ENCODE results near the gene DSCAM. TPM values are rescaled to one million over a fixed set of nuclear protein-coding genes. Genes with fewer than 3 reads are reported as not detected.

Gene DSCAM
- total and polyA plus RNA-seq, 10 of the 15 experiments (the other 5 are each of a cell fraction or from before 2014, with no cell fraction given): not detected

GRCh38 chr21:40185208-40185607 lies 661.8 kb downstream of the DSCAM start:
- Histone ChIP-seq H3K4me3 (no peak overlapping the region), H2AFZ (ENCODE audit: control insufficient read depth, low read depth, low read length) (no peak overlapping the region), H3K36me3 (ENCODE audit: control insufficient read depth in 2 of 2, insufficient read depth in 2 of 2, low read length in 1 of 2) (no peaks in the 10 kb centered on the region), H3K9me3 (replicated peaks; ENCODE audit: control insufficient read depth, insufficient read depth, low read length) (no peaks in the 10 kb centered on the region; the same call in 2 of the 3 replicates), H3K27me3 (replicated peaks in 1 of 2; ENCODE audit: control insufficient read depth in 2 of 2, insufficient read depth in 2 of 2, low read length in 1 of 2) (no peaks in the 10 kb centered on the region), H3K27ac (ENCODE audit: control insufficient read depth, insufficient read depth) (no peak overlapping the region), H3K4me1 (ENCODE audit: control insufficient read depth, insufficient read depth, low read length) (no peaks in the 10 kb centered on the region), H4K20me1 (ENCODE audit: control insufficient read depth, insufficient read depth) (no peaks in the 10 kb centered on the region), H3K79me2 (ENCODE audit: control insufficient read depth, insufficient read depth, low read length) (no peaks in the 10 kb centered on the region), H3K4me2 (ENCODE audit: control insufficient read depth, insufficient read depth) (no peak overlapping the region), H3K9ac (ENCODE audit: control insufficient read depth, insufficient read depth, low read length) (no peak overlapping the region)
- SMC1A ChIA-PET (ENCODE audit: uncharacterized antibody, unreplicated experiment): no interaction called here
- intact Hi-C loops (cut with micrococcal nuclease; ENCODE audit: unreplicated experiment): no loop called here
- RAD21 ChIA-PET (ENCODE audit: unreplicated experiment): no interaction called here
- no TSS peak for BruUV-seq (replicated peaks)
- FAIRE-seq: no peak
- POLR2A ChIA-PET: no interaction called here
- ATAC-seq: no peak
- TF ChIP-seq ZNF207 (IDR thresholded peaks at IDR 0.05; ENCODE audit: borderline replicate concordance) (no peak), CEBPZ (IDR thresholded peaks at IDR 0.05; ENCODE audit: low read depth, low read length) (no peak), USF1 (IDR thresholded peaks at IDR 0.05; ENCODE audit: borderline replicate concordance, extremely low read length, insufficient read depth, low read depth, low read length) (no peak), TCF7 (IDR thresholded peaks at IDR 0.05; ENCODE audit: borderline replicate concordance) (no peak), ZNF24 (IDR thresholded peaks at IDR 0.05) (no peak), CBX3 (IDR thresholded peaks at IDR 0.05; ENCODE audit: borderline replicate concordance, low read depth) (no peak), CEBPB (IDR thresholded peaks at IDR 0.05; ENCODE audit: borderline replicate concordance in 1 of 2, low read depth in 2 of 2, low read length in 2 of 2) (no peak), RUNX3 (IDR thresholded peaks at IDR 0.05; ENCODE audit: low read length) (no peak), ZBTB33 (IDR thresholded peaks at IDR 0.05) (no peak), FOS (IDR thresholded peaks at IDR 0.05; ENCODE audit: borderline replicate concordance, extremely low read depth, insufficient read length) (no peak), RB1 (IDR thresholded peaks at IDR 0.05; ENCODE audit: borderline replicate concordance) (no peak), KLF5 (IDR thresholded peaks at IDR 0.05; ENCODE audit: partially characterized antibody) (no peak), MYC (IDR thresholded peaks at IDR 0.05; ENCODE audit: insufficient read depth, insufficient read length, insufficient replicate concordance, low read length, severe bottlenecking) (no peak), MTA2 (IDR thresholded peaks at IDR 0.05; ENCODE audit: low read depth) (no peak), POU2F2 (IDR thresholded peaks at IDR 0.05; ENCODE audit: borderline replicate concordance, low read depth, low read length) (no peak)
- 37% methylated on average over 8 of the region's 8 CpGs for WGBS (ENCODE audit: insufficient coverage, insufficient replicate concordance, low lambda C conversion rate, missing lambda C conversion rate)
- DNase-seq (ENCODE audit: low read depth, low spot score): no peak
- in situ Hi-C loops (cut with MboI): no loop called here
- CTCF ChIA-PET: no interaction called here

All from GM12878 (cell line).